Ovary (tissue), 9 donors: Measurements from ENCODE around the gene SSTR5. TPM values are rescaled to one million over a fixed set of nuclear protein-coding genes. Genes with fewer than 3 reads are reported as not detected.

ENCODE experiments used
- DNase-seq, 5 donors: peaks; one replicate each; pipeline ENCODE4 v3.0.0-alpha.2; 2019 to 2020
- H3K27ac ChIP-seq, 2 donors: fragments of 200-600 bp; one replicate each; pipeline versions ENCODE4 v1.5.1 to v1.8.0; 2019 to 2022
- H3K27me3 ChIP-seq: fragments of 200-600 bp; one replicate; pipeline ENCODE4 v1.8.0; 2022
- H3K36me3 ChIP-seq: fragments of 200-600 bp; sonication (generic); one replicate; pipeline ENCODE4 v1.5.1; 2019
- H3K4me1 ChIP-seq: one replicate; pipeline ENCODE4 v1.8.1; 2013; ENCODE audit warnings: mild to moderate bottlenecking, moderate library complexity; ENCODE audit not compliant: insufficient read depth
- H3K4me3 ChIP-seq: fragments of 200-600 bp; sonication (generic); one replicate; pipeline ENCODE4 v1.5.1; 2017
- H3K9me3 ChIP-seq, 2 donors: fragments of 200-600 bp in 1 of 2; sonication (generic) in 1 of 2; one replicate each; pipeline versions ENCODE4 v1.5.1 to v1.8.1; 2013 to 2019; ENCODE audit warnings: mild to moderate bottlenecking in 1 of 2, moderate library complexity in 1 of 2
- CTCF ChIP-seq, 3 donors: fragments of 450-650 bp in 2 of 3; fragments of 200-600 bp in 1 of 3; IDR thresholded peaks; one replicate each; pipeline versions ENCODE4 v1.5.1 to v1.8.0; 2016 to 2022; ENCODE audit warnings: antibody characterized with exemption in 3 of 3, mild to moderate bottlenecking in 1 of 3
- EP300 ChIP-seq: sonication (generic); formaldehyde crosslinking; IDR thresholded peaks from one replicate; pipeline ENCODE4 v1.6.1; 2017; ENCODE audit warnings: antibody characterized with exemption
- POLR2A ChIP-seq: fragments of 450-650 bp; IDR thresholded peaks from one replicate; pipeline ENCODE4 v1.6.1; 2017; ENCODE audit warnings: antibody characterized with exemption, mild to moderate bottlenecking, moderate library complexity
- WGBS, 3 donors: extraction: QIAGEN DNeasy Blood & Tissue Kit in 1 of 3; methylation state at CpG; one replicate each; pipeline versions ENCODE4 v1.1.5 to v1.1.7; 2013 to 2017; 5-methylcytosine and 5-hydroxymethylcytosine counted together
- intact Hi-C, 4 donors: fragments of 100-400 bp; cut with DNase I; formaldehyde crosslinking; loops; one replicate each; pipeline versions ENCODE4 v1.11.0 to v1.15.1; 2022 to 2023
- polyA plus RNA-seq, 2 donors: library from polyadenylated mRNA; stranded (reverse); fragments of 200-250 nt in 1 of 2; fragments of 350-450 nt in 1 of 2; fragmentation: Illumina TruSeq in 1 of 2; extraction: RNeasy Lipid Tissue Mini Kit (QIAGEN cat#74804) in 1 of 2; gene quantifications; one replicate each; pipeline ENCODE4 v1.2.3, GENCODE V29; 2013 to 2014
- total RNA-seq, 7 donors: library from RNA; depleted of rRNA in 2 of 7; stranded (reverse); fragments of >200 nt in 2 of 7; fragmentation: NEBNext Ultra II Directional in 3 of 7; extraction: Animal tissue kit (Norgen Biotek cat#: 25700) in 3 of 7; gene quantifications; one replicate each; pipeline versions ENCODE4 v1.1.0 to v1.2.4, GENCODE V29; 2016 to 2023
- donor health status: DM: no; HTN: no; CAD: no; lungs with moderate emphysema.
- donor health status: DM: no; HTN: no; CAD: no.
- donor health status: Bipolar disorder and iron deficiency.
- donor health status: DM: yes; HTN: yes; CAD: no.
- donor health status: DM: no; HTN: no; CAD: no.
- donor health status: DM: yes; HTN: yes; CAD: no.

Gene SSTR5
- total and polyA plus RNA-seq, 9 donors = not detected

GRCh38 chr16:1099189-1100083, 26.9 kb downstream of the SSTR5 start:
- Histone ChIP-seq H3K4me1 (peaks cover 3% of the 10 kb centered on the region), H3K27ac (no peak overlapping the region), H3K27me3 (no peaks in the 10 kb centered on the region), H3K4me3 (no peak overlapping the region), H3K9me3 (no peaks in the 10 kb centered on the region), H3K36me3 (no peaks in the 10 kb centered on the region)
- WGBS, 3 donors = 51 to 60% (median 53%) methylated on average over 28 to 35 of the region's 35 CpGs
- DNase-seq = no peak
- intact Hi-C loops = loop anchor here in 2 of 4 donors (5.0 to 10.0 kb wide), 2 partner anchors 285 to 387 kb away; no protein-coding TSS in a partner anchor
- TF ChIP-seq EP300 (no peak), POLR2A (no peak), CTCF (IDR thresholded peaks at IDR 0.05) (no peak)

GRCh38 chr16:1100084-1100800, 27.7 kb downstream of the SSTR5 start:
- WGBS, 3 donors = 62 to 72% (median 64%) methylated on average over 19 to 21 of the region's 21 CpGs
- Histone ChIP-seq H3K4me3 (no peak overlapping the region), H3K27ac (no peak overlapping the region), H3K27me3 (no peaks in the 10 kb centered on the region), H3K4me1 (peaks cover 3% of the 10 kb centered on the region), H3K36me3 (no peaks in the 10 kb centered on the region), H3K9me3 (no peaks in the 10 kb centered on the region)
- intact Hi-C loops = no loop called here
- no peak for DNase-seq
- TF ChIP-seq CTCF (IDR thresholded peaks at IDR 0.05) = no peak
- no peak for TF ChIP-seq POLR2A
- no peak for TF ChIP-seq EP300

GRCh38 chr16:1101133-1101532, 28.6 kb downstream of the SSTR5 start:
- no peak for DNase-seq
- WGBS, 3 donors = 39 to 53% (median 44%) methylated on average over 22 to 25 of the region's 25 CpGs
- H3K27ac ChIP-seq = no peak overlapping the region
- intact Hi-C loops = no loop called here
- no peaks in the 10 kb centered on the region for H3K36me3 ChIP-seq
- peaks cover 4% of the 10 kb centered on the region for H3K4me1 ChIP-seq
- H3K27me3 ChIP-seq = no peaks in the 10 kb centered on the region
- H3K9me3 ChIP-seq = no peaks in the 10 kb centered on the region
- TF ChIP-seq POLR2A = no peak
- no peak for TF ChIP-seq EP300
- no peak for TF ChIP-seq CTCF (IDR thresholded peaks at IDR 0.05)
- no peak overlapping the region for H3K4me3 ChIP-seq

GRCh38 chr16:1101573-1102332, 29.2 kb downstream of the SSTR5 start:
- no peaks in the 10 kb centered on the region for H3K9me3 ChIP-seq
- no peak overlapping the region for H3K4me3 ChIP-seq
- intact Hi-C loops = no loop called here
- H3K36me3 ChIP-seq = no peaks in the 10 kb centered on the region
- DNase-seq = no peak
- TF ChIP-seq EP300 = no peak
- TF ChIP-seq POLR2A = no peak
- no peak for TF ChIP-seq CTCF (IDR thresholded peaks at IDR 0.05)
- H3K27ac ChIP-seq = no peak overlapping the region
- peaks cover 5% of the 10 kb centered on the region for H3K4me1 ChIP-seq
- WGBS, 3 donors = 51 to 59% (median 58%) methylated on average over 15 to 25 of the region's 25 CpGs
- H3K27me3 ChIP-seq = no peaks in the 10 kb centered on the region
